Uterus (tissue), 4 donors: Measurements from ENCODE around the gene LGALS3BP. TPM values are rescaled to one million over a fixed set of nuclear protein-coding genes. Genes with fewer than 3 reads are reported as not detected.

Experiments
- DNase-seq, 2 donors: peaks; one replicate each; pipeline ENCODE4 v3.0.0-alpha.2; 2019 to 2020
- H3K27ac ChIP-seq, 2 donors: fragments of 200-600 bp; sonication (generic); 1 replicate in 1 of 2; 2 replicates in 1 of 2; pipeline ENCODE4 v1.5.1; 2016 to 2018
- H3K27me3 ChIP-seq, 2 donors: fragments of 200-600 bp; sonication (generic); one replicate each; pipeline ENCODE4 v1.5.1; 2018 to 2019; ENCODE audit warnings: control low read depth in 1 of 2
- H3K36me3 ChIP-seq, 2 donors: fragments of 200-600 bp; sonication (generic); one replicate each; pipeline ENCODE4 v1.5.1; 2019; ENCODE audit warnings: control low read depth in 1 of 2
- H3K4me1 ChIP-seq, 2 donors: fragments of 200-600 bp; sonication (generic); one replicate each; pipeline ENCODE4 v1.5.1; 2018 to 2019; ENCODE audit warnings: control low read depth in 1 of 2
- H3K4me3 ChIP-seq, 2 donors: fragments of 200-600 bp; sonication (generic); 1 replicate in 1 of 2; 2 replicates in 1 of 2; pipeline ENCODE4 v1.5.1; 2018 to 2019; ENCODE audit warnings: mild to moderate bottlenecking in 1 of 2
- H3K9me3 ChIP-seq, 2 donors: fragments of 200-600 bp; sonication (generic); one replicate each; pipeline ENCODE4 v1.5.1; 2019; ENCODE audit warnings: control low read depth in 1 of 2
- CTCF ChIP-seq, 4 experiments: fragments of 200-600 bp in 2 of 4; fragments of 450-650 bp in 2 of 4; sonication (generic) in 2 of 4; IDR thresholded peaks; one replicate each; pipeline ENCODE4 v1.5.1; 2016 to 2019; ENCODE audit warnings: antibody characterized with exemption in 4 of 4, mild to moderate bottlenecking in 2 of 4, moderate library complexity in 1 of 4
- POLR2A ChIP-seq, 2 donors: fragments of 450-650 bp; IDR thresholded peaks; one replicate each; pipeline ENCODE4 v1.6.1; 2016; ENCODE audit warnings: antibody characterized with exemption in 2 of 2, mild to moderate bottlenecking in 1 of 2, moderate library complexity in 1 of 2
- intact Hi-C: fragments of 100-400 bp; cut with DNase I; formaldehyde crosslinking; loops from one replicate; pipeline ENCODE4 v1.15.1; 2023; ENCODE audit warnings: low total_unique reads
- total RNA-seq, 4 donors: library from RNA; depleted of rRNA in 3 of 4; stranded (reverse); fragments of >200 nt in 3 of 4; gene quantifications; one replicate each; pipeline versions ENCODE4 v1.1.0 to v1.2.4, GENCODE V29; 2014 to 2023
- donor health status: DM: yes; HTN: yes; CAD: no.

The LGALS3BP gene
- total RNA-seq, 4 donors from 2014 or later: 88.2 to 396 (median 244) TPM

DNA sequence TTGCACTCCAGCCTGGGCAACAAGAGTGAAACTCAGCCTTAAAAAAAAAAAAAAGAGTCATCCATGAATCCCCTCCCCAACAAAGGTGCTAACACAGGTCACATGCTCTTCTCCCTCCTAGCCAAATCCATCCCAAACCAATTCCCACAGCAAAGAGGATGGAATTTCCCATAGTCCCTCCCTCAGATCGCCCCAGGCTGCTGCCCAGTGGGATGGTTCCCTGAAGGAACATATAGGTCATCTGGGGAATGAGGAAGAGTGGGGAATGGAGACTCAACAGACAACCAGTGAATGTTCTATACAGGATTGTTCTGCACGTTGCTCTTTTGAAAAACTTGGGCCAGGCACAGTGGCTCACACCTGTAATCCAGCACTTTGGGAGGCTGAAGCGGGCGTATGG lies 18.2 kb downstream of the LGALS3BP start:
- Histone ChIP-seq H3K27me3 (no peaks in the 10 kb centered on the region), H3K36me3 (no peaks in the 10 kb centered on the region), H3K4me1 (no peaks in the 10 kb centered on the region), H3K9me3 (no peaks in the 10 kb centered on the region), H3K27ac (no peak overlapping the region), H3K4me3 (no peak overlapping the region)
- TF ChIP-seq CTCF (IDR thresholded peaks at IDR 0.05) (no peak), POLR2A (IDR thresholded peaks at IDR 0.05) (no peak)
- intact Hi-C loops: no loop called here
- no peak for DNase-seq

GRCh38 chr17:78960928-78961327 lies 18.8 kb downstream of the LGALS3BP start:
- Histone ChIP-seq H3K4me3 (no peak overlapping the region), H3K36me3 (no peaks in the 10 kb centered on the region), H3K27ac (no peak overlapping the region), H3K27me3 (no peaks in the 10 kb centered on the region), H3K9me3 (no peaks in the 10 kb centered on the region), H3K4me1 (no peaks in the 10 kb centered on the region)
- DNase-seq: no peak
- intact Hi-C loops: no loop called here
- TF ChIP-seq POLR2A (IDR thresholded peaks at IDR 0.05) (no peak), CTCF (IDR thresholded peaks at IDR 0.05) (no peak)

- DNase-seq: no peak
- H3K27me3 ChIP-seq: no peaks in the 10 kb centered on the region
- H3K9me3 ChIP-seq: no peaks in the 10 kb centered on the region
- TF ChIP-seq POLR2A (IDR thresholded peaks at IDR 0.05) (no peak), CTCF (IDR thresholded peaks at IDR 0.05) (no peak)
- H3K27ac ChIP-seq: no peak overlapping the region
- H3K4me1 ChIP-seq: no peaks in the 10 kb centered on the region
- H3K36me3 ChIP-seq: no peaks in the 10 kb centered on the region
- no peak overlapping the region for H3K4me3 ChIP-seq
- intact Hi-C loops: no loop called here
Measured at GRCh38 chr17:78959803-78960202, 19.9 kb downstream of the LGALS3BP start.

DNA sequence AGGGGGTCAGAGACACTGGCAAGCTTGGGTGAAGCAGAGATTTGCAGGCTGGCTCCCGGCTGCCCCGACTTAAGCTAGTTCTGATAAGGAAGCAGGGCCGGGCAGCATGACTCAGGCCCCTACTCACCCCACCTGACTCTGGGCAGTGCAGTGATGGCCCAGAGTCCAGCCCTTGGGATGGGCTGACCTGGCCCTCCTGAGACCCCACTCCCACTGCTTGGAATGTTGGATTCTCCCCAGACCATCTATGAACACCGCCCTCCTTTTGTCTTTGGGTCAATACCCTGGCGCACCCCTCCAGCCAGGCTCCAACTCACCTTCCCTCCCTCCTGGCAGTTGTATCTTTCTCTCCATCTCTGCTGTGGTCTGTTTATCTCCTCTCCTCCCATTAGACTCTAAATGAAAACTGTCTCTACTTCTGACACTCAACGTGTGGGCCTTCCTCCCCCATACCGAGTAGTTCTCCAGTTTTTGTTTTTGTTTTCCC lies 21.0 kb downstream of the LGALS3BP start:
- intact Hi-C loops: no loop called here
- H3K36me3 ChIP-seq: no peaks in the 10 kb centered on the region
- peaks cover 0 to 4% of the 10 kb centered on the region in 2 donors for H3K4me1 ChIP-seq
- no peak overlapping the region for H3K4me3 ChIP-seq
- TF ChIP-seq POLR2A (IDR thresholded peaks at IDR 0.05) (no peak), CTCF (IDR thresholded peaks at IDR 0.05) (no peak)
- H3K9me3 ChIP-seq: no peaks in the 10 kb centered on the region
- DNase-seq: no peak
- H3K27ac ChIP-seq: no peak overlapping the region
- no peaks in the 10 kb centered on the region for H3K27me3 ChIP-seq

DNA sequence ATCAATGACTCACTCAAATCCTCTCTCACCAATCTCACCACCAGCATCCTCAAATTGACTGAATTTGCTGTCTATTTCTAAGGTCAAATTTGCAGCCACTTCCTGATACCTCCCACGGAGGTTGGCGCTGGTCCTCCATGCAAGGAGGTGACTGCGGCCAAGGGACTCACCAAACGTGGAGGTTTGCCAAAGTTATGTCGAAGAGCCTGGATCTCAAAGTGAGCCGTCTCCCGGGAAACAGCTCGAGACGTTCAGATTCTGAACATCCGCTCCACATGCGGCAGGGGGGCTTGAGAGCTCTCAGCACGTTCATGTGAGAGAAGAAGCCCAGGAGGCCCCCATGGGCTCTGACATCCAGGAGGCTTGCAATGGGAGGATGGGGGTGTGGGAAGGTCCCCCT lies 22.6 kb downstream of the LGALS3BP start:
- intact Hi-C loops: no loop called here
- peaks cover 0 to 9% of the 10 kb centered on the region in 2 donors for H3K4me1 ChIP-seq
- DNase-seq: no peak
- no peaks in the 10 kb centered on the region for H3K27me3 ChIP-seq
- H3K9me3 ChIP-seq: no peaks in the 10 kb centered on the region
- no peak overlapping the region for H3K4me3 ChIP-seq
- TF ChIP-seq CTCF (IDR thresholded peaks at IDR 0.05) (no peak), POLR2A (IDR thresholded peaks at IDR 0.05) (no peak)
- H3K36me3 ChIP-seq: no peaks in the 10 kb centered on the region
- H3K27ac ChIP-seq: no peak overlapping the region
